Measurements from ENCODE around the gene PINK1.

Gene PINK1

GRCh38 chr1:20611652-20612051, 21.6 kb upstream of the PINK1 start:
- no peak for DNase-seq

- no peak for DNase-seq
Measured at GRCh38 chr1:20612221-20612746, 21.0 kb upstream of the PINK1 start.

GRCh38 chr1:20614131-20614579, 19.1 kb upstream of the PINK1 start:
- DNase-seq: no peak

- no peak for DNase-seq
Measured at GRCh38 chr1:20615946-20616846, 17.1 kb upstream of the PINK1 start.

GRCh38 chr1:20616847-20617487, 16.3 kb upstream of the PINK1 start:
- DNase-seq: no peak

- DNase-seq: no peak
Measured at GRCh38 chr1:20618550-20618949, 14.7 kb upstream of the PINK1 start.

GRCh38 chr1:20619999-20620398, 13.3 kb upstream of the PINK1 start:
- no peak for DNase-seq

- DNase-seq: no peak
Measured at GRCh38 chr1:20621012-20621411, 12.2 kb upstream of the PINK1 start.

- no peak for DNase-seq
Measured at GRCh38 chr1:20624709-20625108, 8.5 kb upstream of the PINK1 start.

- DNase-seq: no peak
Measured at GRCh38 chr1:20625176-20626097, 7.8 kb upstream of the PINK1 start.

- DNase-seq: no peak
Measured at GRCh38 chr1:20626098-20626427, 7.2 kb upstream of the PINK1 start.

- DNase-seq: no peak
Measured at GRCh38 chr1:20626524-20626923, 6.7 kb upstream of the PINK1 start.

GRCh38 chr1:20630729-20631128, 2.5 kb upstream of the PINK1 start:
- no peak for DNase-seq

- DNase-seq: no peak
Measured at GRCh38 chr1:20632386-20632785, 872 bp upstream of the PINK1 start.

GRCh38 chr1:20634065-20634593, 871 bp downstream of the PINK1 start:
- DNase-seq: no peak

GRCh38 chr1:20634594-20635084, 1.4 kb downstream of the PINK1 start:
- peak; percentile 15 to 42 for DNase-seq

- no peak for DNase-seq
Measured at GRCh38 chr1:20636785-20637347, 3.6 kb downstream of the PINK1 start.

- DNase-seq: peak; percentile 58 to 67
Measured at GRCh38 chr1:20640183-20640597, 6.9 kb downstream of the PINK1 start.

- no peak for DNase-seq
Measured at GRCh38 chr1:20641975-20642374, 8.7 kb downstream of the PINK1 start.

- DNase-seq: no peak
Measured at GRCh38 chr1:20643080-20643479, 9.8 kb downstream of the PINK1 start.

- no peak for DNase-seq
Measured at GRCh38 chr1:20644416-20644815, 11.2 kb downstream of the PINK1 start.

- DNase-seq: no peak
Measured at GRCh38 chr1:20645414-20645813, 12.2 kb downstream of the PINK1 start.

All from CD4-positive, alpha-beta T cell treated with Interleukin-4 for 1 hour (primary cell).